ENCODE data around the gene CHPT1.
"Not testable (repeated sequence)": the region's sequence is repeated elsewhere in the genome, so short reads cannot be mapped to it uniquely, and the experiment has no call there.

Gene CHPT1

DNA sequence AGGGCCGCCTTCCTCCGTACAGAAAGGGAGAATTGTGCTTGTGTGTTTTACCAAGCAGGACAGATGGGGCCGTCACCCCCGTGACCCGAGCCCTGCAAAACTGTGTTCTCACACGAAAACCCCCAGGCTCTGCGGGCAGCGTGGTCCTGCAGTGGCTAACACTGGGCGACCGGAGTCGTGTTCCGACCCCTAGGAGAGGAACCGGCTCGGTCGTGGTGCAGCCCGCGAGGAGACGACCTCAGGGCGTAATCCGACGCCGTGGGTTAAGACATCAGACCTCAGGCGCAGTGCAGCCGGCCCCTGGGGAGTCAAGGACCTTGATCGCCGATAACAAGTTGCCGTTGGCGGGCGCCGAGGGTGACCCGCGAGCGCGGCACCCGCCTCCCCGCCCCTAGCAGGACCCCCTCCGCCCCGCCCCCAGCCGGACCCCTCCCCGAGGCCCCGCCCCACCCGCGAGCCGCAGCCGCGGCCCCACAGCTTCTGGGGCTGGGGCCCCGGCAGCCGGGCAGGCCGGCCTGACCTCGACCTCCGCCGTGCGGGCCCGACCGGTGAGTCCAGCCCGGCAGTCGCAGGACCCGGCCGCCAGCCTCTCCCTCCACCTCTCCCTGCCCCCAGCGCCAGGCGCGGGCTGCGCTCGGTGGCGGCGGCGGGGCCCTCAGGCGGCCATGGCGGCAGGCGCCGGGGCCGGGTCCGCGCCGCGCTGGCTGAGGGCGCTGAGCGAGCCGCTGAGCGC lies at the start of gene CHPT1:
Gene CHPT1, plus strand, starts transcription at position 444 of the 733 bp plus-strand sequence. Its CDS starts 222 bp downstream, at position 666.
- DNase-seq = peak; percentile 20

DNA sequence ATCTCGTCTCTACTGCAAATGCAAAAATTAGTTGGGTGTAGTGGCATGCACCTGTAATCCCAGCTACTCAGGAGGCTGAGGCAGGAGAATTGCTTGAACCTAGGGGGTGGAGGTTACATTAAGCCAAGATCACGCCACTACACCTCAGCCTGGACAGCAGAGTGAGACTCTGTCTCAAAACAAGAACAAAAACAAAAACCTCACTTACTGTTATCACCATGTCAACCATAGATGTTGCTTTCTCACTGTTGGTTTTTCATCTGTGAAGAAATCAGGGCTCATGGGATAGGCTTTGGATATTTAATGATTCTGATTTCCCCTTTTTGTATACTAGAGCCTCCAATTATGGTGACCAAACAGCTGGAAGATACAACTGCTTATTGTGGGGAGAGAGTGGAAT lies 49.7 kb upstream of the CHPT1 start:
- DNase-seq = no peak

DNA sequence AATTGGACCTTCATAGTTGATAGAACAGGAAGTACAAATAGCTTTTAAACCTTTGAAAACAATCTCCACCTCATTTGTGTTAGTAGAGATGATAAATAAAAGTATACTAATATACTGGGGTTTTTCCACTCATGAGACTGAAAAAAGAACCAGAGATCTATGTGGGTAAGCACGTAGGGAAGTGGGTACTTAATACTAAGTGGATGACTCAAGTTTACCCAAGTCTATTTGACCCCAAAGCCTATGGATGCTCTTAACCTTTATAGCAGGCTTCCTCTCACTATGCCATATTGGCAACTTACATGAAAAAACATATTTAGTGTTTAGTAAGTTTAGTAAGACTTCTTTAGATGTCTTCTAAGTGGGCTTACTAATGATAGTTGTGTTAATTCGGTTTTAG lies 49.2 kb upstream of the CHPT1 start:
- DNase-seq = no peak

DNA sequence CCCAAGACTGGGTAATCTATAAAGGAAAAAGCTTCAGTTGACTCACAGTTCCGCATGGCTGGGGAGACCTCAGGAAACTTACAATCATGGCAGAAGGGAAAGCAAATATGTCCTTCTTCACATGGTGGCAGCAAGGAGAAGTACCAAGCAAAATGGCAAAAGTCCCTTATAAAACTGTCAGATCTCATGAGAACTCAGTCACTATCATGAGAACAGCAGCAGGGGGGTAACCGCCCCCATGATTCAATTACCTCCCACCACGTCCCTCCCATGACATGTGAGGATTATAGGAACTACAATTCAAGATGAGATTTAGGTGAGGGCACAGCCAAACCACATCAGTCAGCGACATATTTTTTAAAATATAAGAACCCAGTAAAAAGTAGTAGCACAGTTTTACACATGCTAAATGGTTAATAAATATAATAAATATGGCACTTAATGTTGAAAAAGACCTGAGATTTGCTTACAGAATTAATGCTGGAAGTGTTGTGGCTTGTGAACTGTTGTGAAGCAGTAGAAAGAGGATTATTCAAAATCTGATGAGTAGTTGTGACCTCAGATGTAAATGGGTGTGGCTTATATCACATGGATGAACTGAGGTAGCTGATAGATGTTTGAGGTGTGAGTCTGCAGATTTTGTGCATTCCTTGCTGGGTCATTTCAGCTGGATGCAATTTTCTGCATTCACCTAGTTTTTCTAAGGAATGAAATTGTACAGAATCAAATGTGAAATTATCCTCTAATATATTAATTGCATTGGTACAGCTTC lies 46.9 kb upstream of the CHPT1 start:
- no peak for DNase-seq

DNA sequence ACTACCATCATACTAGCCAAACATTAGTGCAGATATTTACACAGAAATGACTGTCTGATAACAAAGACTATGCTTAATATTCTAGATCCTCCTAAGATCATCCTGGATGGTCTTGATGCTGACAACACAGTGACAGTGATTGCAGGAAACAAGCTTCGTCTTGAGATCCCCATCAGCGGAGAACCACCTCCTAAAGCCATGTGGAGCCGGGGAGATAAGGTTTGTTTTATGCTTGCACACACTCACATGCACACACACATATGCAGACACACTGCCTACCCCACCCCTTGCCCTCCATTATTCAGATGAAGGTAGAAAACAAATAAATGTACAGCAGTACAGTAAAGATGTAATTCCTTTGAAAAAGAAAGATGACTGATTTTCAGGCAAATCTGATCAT lies 44.4 kb upstream of the CHPT1 start:
- DNase-seq = no peak

DNA sequence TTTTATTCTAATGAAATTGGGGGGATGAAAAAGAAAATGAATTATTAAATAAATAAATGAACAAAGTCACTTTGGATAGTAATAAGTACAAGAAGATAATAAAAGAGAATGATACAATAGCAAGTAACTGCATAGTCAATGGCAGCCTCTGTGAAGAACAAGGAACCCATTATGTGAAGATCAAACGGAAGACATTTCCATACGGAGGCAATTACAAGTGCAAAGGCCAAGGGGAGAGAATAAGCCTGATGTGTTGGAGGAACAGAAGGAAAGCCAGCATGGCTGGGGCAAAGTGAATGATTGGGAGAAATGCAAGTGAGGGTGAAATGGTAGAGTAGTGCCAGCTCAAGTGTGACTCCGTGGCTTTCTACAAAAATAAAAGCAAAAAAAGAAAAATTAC lies 43.9 kb upstream of the CHPT1 start:
- no peak for DNase-seq

DNA sequence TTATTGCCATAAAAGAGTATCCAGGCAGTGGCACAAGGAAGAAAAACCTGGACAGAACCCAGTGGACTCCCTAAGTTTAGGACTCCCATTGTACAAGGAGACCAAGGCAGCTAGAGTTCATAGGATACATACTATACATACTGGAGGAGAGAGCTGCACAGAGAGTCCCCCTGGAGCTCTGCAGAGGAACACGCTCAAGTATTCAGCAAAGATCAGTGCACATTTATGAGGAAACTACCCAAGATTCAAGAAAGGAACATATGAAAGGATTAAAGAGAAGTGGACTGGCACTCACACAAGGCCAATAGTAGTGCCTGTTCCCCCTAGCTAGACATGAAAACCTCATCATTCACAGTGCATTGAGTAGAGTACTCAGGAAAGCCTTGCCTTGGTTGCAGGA lies 43.0 kb upstream of the CHPT1 start:
- DNase-seq = no peak

DNA sequence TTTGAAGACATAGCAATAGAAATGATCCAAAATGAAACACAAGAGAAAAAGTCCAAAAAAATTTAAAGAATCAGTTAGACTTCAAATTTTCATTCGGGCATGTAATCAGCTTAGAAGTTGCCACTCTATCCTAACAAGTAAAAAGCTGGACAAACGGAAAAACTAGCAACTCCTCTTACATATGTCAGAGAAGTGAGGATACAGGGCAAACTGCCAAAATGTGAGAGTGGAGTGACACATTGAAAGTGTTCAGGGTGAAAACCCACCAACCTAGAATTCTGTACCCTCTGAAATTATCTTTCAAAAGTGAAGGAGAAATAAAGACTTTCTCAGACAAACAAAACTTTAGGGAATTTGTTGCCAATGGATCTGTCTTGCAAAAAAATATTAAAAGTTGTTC lies 42.0 kb upstream of the CHPT1 start:
- DNase-seq = no peak

DNA sequence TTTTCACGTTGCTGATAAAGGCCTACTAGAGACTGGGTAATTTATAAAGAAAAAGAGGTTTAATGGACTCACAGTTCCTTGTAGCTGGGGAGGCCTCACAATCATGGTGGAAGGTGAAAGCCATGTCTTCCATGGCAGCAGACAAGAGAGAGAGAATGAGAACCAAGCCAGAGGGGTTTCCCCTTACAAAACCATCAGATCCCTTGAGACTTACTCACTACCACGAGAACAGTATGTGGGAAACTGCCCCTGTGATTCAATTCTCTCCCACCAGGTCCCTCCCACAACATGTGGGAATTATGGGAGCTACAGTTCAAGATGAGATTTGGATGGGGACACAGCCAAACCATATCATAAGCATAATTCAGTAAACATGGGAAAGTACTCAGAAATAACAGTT lies 36.8 kb upstream of the CHPT1 start:
- not testable (repeated sequence) for DNase-seq

DNA sequence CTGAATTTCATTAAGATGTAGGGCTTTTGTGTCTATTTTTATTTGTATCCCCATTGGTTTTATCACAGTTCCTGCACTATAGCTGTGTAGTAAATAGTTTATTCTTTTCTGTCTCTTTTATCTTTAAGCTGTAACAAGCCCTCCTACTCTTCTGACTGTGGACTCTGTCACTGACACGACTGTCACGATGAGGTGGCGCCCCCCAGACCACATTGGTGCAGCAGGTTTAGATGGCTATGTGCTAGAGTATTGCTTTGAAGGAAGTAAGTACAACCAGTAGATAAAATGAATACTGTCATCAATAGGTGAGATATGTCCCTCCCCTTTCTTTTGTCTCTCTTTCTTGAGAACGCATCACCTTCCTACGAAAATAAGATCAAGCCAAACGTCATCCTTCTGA lies 34.1 kb upstream of the CHPT1 start:
- DNase-seq = no peak

DNA sequence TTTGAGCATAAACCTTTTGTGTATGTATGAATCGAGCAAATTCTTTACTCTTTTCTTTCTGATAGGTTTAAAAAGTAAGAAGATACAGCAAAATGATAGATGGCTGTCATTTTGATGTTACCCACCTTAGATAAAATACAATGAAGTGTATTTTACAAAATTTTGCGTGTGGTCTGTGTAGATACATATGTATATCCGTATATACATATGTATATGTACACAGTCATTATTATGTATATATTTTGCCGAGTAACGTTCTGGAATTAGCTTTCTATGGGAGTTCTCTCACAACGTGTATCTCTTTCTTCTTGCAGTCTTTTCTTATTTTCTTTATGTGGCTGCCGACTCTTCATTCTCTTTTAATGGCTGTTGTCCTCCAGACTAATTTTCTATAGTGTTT lies 32.4 kb upstream of the CHPT1 start:
- DNase-seq = no peak

DNA sequence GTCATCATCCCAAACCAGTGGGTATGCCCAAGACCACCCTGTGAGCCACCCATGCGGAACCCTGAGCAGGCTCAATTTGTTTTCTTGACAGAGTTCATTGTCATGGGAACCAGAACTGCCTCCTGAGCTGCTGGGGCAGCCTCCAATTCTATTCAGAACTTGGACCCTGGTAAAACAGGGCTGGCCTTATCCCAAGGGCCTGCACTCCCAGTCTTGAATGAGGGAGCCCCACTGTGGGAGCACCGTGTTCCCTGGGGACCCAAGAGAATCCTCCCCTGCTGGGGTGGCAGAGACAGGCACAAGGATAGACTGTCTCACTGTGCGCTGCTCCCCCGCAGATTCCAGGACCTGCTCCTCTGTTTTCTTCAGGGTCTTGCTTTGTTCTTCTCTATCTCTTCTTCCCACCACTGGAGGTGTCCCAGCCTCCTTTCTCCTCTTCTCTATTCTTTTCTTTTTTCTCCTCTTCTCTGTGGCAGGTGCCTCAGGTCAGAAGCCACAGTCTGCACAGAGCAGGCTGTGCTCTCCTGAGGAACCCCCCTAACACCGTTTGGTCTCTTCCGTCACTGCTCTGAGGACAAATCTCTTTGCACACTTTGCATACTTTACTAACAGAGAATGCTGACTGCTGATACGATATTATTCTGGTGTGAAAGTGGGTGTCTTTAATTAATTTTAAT lies 31.2 kb upstream of the CHPT1 start:
- DNase-seq = no peak

DNA sequence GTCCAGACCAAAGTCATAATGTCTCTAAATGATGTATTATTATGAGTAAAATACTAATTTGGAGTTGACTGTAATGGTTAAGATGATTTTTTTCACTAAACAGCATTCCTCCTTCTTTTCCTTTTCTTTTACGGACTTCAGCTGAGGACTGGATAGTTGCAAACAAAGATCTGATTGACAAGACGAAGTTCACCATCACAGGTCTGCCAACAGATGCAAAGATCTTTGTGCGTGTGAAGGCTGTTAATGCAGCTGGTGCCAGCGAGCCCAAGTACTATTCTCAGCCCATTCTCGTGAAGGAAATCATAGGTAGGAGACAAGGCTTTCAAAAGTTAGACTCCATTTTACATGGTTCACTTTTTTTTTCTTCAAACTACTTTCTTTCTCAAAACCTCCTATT lies 29.8 kb upstream of the CHPT1 start:
- no peak for DNase-seq

DNA sequence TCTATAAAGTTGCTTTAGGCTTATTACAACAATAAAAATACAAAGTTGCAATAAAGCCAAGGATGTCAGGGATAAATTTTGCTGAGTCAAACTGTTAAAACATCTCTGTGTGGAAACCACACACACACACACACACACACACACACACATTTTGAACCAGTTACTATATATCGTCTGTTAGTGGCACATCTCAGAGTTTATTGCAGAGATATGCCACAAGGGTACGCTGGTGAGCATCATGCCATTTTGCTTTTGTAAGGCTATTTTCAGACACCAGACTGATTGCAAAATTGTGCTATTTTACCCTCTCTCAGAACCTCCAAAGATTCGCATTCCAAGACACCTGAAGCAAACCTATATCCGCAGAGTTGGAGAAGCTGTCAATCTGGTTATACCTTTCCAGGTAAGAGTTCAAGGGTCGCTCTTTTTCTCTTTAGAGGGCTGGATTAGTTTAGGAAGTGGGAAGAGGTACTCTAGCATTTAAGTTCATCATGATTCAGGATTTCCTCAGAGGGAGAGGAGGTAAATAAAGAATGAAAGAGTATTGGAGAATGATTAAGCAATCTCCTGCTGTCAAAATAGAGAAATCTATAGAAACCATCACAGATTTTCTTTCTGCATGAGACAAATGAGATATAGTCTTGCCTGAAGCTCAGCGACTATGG lies 27.3 kb upstream of the CHPT1 start:
- peak; percentile 64 for DNase-seq

DNA sequence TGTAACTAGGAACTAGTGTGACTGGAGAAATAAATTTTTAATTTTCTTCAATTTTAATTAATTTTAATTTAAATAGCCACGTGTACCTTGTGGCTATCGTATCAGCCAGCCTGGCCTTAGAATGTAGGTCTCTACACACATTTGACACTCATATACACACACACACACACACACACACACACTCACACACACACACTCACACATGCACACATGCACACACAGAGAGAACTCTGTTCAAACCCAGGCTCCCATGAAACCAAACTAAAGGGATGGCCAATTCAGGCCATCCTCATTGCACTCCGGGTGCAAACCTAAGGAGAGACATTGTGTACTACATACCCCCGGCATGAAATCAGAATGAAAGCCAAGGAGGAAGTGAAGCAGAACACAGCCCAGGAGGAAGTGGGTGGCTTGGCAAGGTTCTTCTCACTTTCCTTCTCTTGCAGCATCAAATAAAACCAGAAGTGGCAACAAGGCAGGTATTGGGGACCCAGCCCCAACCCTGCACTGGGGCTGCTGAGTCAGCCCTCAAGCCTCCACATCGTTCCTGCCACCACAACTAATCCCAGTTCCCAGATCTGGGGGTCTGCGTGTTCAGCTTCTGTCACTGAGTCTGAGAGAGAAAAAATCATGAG lies 26.2 kb upstream of the CHPT1 start:
- no peak for DNase-seq

DNA sequence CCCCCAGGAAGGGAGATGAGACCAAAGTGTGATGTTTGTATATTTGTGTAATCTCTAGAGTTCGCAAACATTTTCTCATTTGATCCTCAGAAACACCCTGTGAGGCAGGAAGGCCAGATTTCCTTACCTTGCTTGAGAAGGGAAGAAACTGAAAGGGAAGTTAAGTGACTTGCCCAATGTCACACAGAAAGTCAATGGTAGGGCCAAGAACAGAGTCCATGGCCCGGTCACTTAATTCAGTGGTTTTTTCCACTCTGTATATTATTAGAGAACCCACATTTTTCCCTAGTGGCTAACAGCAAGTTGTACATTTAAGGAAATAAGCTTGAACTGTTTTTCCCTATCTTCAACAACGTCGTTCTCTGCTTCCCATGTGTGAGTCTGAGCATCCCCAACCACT lies 25.6 kb upstream of the CHPT1 start:
- DNase-seq = no peak

DNA sequence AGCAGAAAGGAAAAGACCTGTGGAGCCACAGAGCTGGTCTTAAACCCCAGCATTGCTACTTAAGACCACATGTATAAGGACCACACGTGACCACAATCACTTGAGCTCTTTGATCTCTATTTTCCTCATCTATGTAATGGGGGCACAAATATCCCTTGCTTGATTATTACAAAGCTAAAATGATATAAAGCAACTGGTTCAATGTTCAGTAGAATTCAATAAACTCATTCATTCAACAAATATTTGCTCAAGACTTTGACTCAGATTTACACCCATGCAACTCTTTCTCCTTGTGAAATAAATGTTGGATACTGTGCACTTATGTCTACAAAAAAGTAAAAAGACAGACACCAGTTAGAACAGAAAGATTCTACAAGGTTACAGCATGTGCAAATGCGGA lies 21.9 kb upstream of the CHPT1 start:
- DNase-seq = no peak

DNA sequence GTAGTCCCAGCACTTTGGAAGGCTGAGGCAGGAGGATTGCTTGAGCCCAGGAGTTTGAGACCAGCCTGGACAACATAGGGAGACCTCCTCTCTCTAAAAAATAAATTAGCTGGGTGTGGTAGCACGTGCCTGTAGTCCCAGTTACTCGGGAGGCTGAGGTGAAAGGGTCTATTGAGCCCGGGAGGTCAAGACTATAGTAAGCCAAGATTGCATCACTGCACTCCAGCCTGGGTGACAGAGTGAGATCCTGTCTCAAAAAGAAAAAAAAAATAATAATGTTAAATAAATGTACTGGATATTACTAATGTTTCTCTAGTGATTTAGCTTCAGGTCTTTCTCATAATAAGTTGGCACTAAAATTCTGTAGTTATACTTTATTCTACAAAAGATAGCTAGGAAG lies 20.9 kb upstream of the CHPT1 start:
- DNase-seq = not testable (repeated sequence)

DNA sequence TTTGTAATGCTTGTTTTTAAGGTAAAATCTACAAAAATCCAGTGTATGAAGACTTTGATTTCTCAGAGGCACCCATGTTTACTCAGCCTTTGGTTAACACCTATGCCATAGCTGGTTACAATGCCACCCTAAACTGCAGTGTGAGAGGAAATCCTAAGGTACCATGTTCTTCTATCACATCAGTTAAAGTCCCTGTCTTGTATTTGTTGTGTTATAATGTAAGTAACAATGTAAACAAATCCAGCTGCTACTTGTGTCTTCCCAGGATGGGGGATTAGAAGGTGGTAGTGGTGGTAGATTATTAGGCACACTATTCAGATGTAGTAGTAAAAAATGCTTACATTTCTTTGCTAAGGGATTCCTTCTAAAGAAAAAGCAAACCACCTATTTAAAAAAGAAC lies 19.4 kb upstream of the CHPT1 start:
- no peak for DNase-seq

DNA sequence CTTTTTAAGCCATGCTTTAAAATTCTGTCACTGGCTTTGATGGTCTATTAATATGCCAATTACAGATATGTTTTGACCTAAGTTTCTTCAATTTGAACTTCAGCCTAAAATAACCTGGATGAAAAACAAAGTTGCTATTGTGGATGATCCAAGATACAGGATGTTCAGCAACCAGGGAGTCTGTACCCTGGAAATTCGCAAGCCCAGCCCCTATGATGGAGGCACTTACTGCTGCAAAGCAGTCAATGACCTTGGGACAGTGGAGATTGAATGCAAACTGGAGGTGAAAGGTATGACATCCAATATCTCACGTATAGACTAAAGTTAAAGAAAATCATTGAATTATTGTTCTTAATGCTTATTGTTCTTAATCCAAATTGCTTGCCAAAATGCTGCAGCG lies 17.2 kb upstream of the CHPT1 start:
- DNase-seq = no peak

DNA sequence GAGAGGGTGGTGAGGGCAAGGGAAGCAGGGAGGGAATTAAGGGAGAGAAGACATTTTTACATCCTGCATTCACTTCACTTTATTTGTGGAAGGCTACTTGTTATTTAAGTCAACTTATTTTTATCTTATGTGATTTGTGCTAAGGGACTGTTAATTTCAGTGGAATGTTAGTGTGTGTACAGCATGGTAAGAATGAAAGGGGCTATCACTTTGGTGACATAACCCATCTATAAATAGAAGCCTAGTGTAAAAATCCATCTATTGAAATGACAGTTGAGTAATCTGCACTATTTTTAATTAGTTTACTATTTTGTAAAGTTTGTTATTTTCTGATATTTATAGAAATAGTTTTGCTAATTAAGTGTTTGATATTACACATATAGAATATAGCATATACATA lies 16.8 kb upstream of the CHPT1 start:
- DNase-seq = no peak

DNA sequence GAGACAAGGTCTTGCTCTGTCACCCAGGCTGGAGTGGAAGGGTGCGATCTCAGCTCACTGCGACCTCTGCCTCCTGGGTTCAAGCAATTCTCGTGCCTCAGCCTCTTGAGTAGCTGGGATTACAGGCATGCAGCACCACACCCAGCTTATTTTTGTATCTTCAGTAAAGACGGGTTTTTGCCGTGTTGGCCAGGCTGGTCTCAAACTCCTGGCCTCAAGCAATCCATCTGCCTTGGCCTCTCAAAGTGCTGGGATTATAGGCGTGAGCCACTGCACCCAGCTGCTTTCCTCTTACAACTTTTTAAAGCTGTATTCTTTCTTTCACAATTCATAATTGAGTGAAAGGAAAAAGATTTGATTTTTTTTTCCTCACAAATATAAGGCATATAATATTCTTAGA lies 15.8 kb upstream of the CHPT1 start:
- DNase-seq = not testable (repeated sequence)

DNA sequence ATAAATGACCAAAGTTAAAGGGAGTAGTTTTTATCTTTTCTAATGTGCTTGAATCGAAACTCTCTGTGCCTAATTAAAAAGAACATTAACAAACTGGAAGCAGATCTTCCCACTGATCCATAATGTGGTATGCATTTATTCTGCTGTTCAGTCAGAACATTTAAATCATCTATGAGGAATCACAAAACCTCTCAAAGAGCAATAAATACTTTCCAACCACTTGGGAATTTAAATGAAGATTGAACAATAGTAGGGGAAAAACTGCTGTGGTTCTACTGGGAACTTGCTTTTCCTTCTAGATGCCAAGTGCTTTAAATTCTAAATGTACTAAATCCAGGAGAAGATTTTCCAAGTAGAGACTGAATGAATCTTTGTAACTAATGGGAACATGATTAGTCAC lies 12.3 kb upstream of the CHPT1 start:
- no peak for DNase-seq

Measured in HCEC 1CT (cell line).